ENCODE measurements around the gene GPHN.

DNA sequence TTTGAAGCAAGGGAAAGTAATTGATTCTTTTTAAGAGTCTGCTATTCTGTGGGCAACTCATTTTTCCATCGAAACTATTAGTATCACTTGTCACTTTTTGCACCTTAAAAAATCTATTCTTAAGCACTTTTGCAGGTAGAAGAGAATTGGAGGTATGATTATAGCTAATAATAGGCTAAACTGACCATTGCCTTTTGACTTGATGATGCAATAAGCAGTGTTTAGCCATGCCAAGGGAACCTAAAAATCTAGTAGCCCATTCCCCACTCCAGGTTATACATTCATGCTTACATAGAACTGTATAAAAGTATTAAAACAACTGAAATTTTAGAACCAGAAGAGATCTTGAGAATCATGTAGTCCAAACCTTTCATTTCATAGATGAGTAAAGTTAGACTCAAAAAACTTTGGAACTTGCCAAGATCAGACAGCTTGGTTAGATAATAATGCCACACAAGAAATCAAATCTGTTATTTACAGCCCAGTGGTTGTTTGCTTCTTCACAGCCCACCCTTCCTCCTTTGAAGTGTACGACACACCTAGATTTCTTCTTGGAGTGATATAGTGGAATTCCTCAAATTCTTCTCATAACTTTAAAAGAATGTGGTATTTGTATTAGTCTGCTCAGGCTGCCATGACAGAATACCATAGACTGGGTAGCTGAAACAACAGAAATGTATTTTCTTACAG lies 659.6 kb downstream of the GPHN start:
- TF ChIP-seq, protein P1, sequence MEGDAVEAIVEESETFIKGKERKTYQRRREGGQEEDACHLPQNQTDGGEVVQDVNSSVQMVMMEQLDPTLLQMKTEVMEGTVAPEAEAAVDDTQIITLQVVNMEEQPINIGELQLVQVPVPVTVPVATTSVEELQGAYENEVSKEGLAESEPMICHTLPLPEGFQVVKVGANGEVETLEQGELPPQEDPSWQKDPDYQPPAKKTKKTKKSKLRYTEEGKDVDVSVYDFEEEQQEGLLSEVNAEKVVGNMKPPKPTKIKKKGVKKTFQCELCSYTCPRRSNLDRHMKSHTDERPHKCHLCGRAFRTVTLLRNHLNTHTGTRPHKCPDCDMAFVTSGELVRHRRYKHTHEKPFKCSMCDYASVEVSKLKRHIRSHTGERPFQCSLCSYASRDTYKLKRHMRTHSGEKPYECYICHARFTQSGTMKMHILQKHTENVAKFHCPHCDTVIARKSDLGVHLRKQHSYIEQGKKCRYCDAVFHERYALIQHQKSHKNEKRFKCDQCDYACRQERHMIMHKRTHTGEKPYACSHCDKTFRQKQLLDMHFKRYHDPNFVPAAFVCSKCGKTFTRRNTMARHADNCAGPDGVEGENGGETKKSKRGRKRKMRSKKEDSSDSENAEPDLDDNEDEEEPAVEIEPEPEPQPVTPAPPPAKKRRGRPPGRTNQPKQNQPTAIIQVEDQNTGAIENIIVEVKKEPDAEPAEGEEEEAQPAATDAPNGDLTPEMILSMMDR (optimal IDR thresholded peaks at IDR 0.05 in 1 of 3, IDR thresholded peaks at IDR 0.05 in 1 of 3, conservative IDR thresholded peaks at IDR 0.05 in 1 of 3; ENCODE audit: extremely low read depth in 1 of 3, insufficient read depth in 2 of 3, low read length in 3 of 3) = no peak
- TF ChIP-seq EZH2 (IDR thresholded peaks at IDR 0.05; ENCODE audit: low read length) = no peak
